HG03025 (cell line): ENCODE measurements around the gene MAML2.
A peak's percentile ranks its signal among the peaks of the same experiment; 100 is the strongest.

ENCODE experiments used
- ATAC-seq: cut with Tn5 transposase; IDR thresholded peaks from one replicate; pipeline ENCODE4 v1.9.1; 2021; ENCODE audit warnings: mild to moderate bottlenecking, moderate library complexity; ENCODE audit not compliant: unreplicated experiment, low FRiP score

Gene MAML2

DNA sequence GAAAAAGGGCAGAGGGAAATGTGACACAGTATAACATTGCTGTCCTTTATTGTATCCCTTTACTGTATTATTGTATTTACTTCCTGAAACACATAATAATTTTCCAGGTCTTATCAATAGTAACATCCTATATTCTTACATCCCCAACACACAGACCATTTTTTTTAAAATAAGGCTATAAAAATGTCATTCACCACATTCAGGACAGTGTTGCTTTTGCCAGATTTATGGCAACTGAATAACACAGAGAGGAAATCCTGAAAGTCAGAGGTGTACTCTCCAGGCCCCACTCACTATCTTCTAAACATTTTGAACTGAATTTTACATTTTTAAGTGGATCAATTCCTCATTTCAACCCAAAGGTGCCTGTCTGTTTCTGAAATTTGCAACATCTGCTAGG lies 314.2 kb downstream of the MAML2 start:
- ATAC-seq = no peak

DNA sequence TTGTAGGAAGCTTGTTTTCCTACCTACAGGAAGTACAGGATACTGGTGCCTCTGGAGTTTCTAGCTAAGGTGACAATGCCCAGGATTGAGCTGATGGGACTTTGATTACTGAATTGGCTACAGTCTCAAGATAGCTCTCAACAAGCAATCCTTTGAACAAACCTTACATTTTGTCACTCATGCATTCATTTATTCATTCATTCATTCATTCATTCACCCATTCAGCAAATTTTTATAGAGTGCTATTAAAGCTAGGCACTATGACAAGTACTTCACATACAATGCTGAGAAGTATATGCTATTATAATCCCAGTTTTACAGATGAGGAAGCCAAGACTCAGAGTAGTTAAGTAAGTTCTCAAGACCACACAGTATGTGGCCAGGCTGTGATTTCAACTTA lies 316.0 kb downstream of the MAML2 start:
- no peak for ATAC-seq

DNA sequence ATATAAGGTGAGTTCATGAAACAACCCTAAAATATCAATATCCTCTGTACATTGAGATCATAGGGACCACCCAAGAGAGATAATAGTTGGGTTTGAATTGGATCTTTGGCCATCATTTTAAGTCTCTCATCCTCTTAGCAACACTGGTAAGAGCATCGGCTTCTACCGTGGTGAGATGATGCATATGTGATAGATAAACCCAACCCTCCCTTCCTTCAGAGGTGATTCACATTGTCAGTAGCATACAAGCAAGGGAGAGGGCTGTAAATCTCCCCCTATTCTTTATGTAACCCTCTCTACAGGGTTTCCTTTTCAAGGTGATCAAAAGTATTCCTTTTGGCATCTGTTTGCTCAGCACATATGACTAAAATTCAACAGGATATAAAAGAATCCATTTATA lies 316.7 kb downstream of the MAML2 start:
- no peak for ATAC-seq

DNA sequence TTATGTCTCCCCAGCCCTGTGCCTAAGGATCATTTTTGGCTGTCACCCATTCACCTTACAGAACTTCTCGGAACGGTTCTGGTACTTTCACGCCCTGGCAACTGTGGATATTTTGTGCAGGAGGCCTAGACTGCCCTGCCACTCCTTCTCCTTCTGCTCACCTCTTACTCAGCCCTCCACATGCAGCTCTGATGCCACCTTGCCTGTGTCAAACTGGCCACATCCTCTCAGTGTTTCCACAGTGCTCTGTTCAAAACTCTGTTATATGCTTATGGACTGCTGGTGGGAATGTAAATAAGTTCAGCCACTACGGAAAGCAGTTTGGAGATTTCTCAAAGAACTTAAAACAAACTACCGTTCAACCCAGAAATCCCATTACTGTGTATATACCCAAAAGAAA lies 318.3 kb downstream of the MAML2 start:
- no peak for ATAC-seq

DNA sequence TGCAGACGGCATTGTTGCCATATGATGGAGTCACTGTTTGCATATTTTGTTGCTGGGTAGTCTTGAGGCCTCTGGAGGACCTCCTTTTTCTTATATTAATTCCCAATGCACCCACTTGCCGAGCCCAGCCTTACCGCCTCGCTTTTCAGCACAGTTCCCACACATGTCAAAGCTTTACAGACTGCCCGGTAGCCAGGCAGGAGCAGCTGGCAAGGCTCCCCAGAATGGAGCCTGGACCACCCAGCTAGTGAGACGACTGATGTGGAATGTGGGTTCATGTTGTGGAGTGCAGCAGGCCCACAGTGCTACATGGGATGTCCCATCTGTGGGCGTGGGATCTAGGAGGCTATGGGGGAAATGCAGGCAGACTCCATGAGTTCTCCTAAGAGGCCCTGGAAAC lies 319.7 kb downstream of the MAML2 start:
- ATAC-seq = no peak

DNA sequence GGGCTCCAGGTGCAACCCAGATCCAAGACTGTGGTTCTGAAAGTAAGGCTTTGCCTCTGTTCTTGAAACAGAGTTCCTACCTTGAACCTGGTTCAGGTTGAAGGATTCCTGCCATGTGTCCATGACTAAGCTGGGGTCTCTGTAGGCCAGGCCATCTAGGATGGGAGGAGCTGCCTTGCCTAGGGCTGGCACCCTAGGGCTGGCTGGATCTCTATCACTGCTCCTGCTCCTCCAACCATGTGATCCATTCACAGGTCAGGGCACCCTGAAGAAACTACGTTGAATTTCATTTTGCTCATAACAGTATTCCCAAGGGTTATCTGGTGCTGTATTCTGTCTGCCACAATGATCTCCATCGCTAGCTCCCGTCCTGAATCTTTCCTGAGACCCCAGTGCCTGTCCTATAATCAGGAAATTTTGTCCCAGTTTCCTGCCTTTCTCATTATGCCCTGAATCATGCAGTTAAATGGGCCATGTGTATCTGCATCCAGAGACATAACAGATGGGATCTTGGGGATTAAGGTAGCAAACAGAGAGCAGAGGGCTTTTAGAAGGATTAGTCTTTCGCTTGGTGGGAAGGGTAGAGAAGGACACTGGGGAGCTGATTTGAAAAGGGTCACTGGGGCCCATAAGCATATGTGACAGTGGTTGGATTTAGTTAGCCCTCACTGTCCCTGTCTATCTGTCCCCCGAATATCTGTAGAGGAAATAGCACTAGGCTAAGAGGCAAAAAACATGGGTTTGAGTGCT lies 320.9 kb downstream of the MAML2 start:
- ATAC-seq = no peak

DNA sequence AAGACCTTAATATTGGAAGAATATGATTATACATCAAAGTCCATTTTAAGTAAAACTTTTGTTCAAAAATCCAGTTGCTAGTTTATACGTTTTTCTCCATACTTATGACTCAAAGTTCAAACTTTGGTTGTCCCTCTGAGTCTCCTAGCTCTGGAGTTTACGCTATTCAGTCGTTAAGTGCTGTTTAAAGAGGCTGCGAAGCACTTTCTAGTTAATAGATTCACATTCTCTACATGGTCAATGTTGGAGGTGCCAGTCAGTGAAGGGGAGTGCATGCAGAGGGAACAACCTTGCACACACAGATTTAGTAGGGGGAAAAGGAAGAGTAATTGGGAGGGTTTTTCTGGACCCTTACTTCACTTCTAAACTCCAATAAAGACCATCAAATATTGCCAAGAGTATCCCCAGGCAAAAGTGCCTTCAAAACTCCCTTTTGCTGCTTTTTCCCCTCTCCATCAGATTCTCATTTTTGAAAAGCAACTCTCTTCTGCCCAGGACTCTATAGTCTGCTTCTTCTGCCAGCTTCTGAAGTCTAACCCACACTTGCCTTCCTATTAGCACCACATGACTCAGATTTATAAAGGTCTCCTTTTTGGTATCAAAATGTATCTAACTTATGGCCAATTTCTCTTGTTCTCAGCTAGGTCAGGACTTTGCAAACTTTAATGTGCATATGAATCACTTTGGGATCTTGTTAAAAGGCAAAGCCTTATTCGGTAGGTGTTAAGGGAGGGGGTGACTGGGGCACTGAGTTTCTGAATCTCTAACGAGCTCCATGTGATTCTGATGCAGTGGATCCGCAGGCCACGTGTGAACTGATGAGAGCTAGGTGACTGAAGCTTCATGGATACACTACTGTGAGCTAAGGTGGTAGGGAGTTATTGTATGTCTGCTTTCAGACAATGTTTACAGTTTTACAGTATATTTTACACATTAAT lies 322.9 kb downstream of the MAML2 start:
- no peak for ATAC-seq

DNA sequence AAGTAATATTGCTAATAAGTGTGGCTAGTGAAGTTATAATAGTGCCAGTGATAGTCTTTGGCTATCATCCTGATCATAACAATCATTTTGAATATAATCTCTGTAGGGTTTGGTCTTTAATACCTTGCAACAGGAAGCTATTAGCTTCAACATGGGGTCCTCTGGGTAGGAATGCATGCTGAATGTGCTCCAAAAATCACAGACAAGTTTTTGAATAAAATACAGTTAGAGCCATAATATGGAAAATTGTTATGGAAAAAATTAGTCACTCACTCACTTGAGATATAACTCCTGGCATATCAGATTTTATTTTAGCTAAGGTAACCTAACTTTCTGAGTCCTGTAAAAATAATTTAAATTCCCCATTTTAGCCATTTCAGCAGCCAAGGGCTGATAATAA lies 323.7 kb downstream of the MAML2 start:
- no peak for ATAC-seq

DNA sequence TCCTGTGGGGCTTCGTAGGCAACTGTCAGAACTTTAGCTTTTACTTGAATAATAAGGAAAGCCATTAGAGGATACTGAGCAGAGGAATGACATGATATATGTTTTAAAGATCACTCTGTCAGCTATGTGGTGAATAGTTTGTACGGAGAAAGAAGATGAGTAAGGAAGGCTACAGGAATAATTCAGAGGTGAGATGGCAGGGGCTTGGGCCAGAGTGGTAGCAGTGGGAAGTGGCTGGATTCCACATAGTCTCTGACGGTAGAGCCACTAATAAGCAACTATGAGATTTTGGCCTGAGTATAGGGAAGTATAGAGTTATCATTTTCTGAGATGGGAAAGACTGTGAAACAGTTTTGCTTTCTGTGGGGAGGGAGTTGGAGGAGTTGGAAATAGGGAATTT lies 325.1 kb downstream of the MAML2 start:
- no peak for ATAC-seq

DNA sequence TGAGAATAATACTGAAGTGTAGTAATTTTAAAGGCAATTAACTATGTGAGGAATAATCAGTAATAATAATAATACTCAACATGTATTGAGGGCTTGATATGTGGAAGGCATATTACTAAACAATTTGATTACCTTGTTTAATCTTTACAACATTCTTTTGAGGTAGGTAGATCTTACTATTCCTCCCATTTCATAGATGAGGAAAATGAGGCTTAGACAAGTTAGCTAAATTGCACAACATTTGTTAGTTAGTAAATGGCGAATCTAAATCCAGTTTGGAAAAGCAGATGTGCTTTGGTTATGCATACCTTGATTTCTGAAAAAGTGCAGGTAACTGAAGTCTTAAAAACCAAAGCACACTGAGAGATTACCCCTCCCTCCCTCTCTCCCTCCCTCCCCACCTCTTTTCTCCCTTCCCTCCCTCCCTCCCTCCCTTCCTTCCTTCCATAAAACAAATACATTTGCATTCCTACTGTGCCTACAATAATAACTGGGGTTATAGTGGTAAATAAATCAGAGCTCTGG lies 326.0 kb downstream of the MAML2 start:
- ATAC-seq = no peak

DNA sequence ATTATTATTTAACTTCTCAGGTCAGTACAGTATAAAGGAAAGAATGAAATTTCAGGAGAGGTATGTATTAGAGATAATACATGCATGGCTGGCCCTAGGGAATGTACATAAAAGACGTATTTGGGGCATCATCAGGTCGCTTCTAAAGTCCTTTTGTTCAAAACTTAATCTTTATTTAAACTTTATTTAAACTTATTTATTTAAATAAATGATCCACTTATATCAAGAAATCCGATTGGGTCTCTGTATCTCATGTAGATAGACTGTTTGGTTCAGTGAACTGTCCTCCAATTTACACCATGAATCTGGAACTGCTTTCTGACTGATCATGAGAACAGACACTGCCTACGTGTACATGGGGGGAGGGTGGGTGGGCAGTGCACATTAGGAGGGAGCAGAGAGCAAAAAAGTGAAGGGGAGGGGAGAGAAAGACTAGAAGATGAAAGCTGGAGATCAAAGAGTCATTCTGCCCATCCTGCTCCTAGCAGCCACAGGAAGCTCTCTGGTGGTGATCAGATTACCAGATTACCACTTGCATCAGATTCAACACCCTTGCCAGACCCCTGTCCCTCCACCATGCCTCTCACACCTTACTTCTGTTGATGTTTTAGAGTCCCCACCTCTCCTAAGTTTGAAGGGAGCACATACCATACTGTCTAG lies 327.0 kb downstream of the MAML2 start:
- ATAC-seq = no peak

DNA sequence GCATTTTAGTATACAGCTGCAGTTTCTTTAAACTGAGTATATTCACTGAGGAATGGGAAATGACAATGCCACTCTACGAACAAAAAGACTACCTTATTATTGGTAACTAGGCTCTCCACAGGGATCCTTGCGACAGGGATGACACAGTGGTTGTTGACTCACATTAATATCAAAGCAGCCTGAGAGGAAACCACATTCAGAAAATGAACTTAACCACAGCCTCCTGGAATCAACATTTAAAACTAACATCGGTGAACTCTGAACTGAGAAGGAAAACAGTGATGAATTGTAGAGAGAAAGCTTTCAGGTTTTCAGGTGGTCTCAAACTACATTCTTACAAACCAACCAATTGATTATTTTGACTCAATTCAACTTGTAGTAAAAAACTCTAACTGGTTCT lies 328.8 kb downstream of the MAML2 start:
- no peak for ATAC-seq

DNA sequence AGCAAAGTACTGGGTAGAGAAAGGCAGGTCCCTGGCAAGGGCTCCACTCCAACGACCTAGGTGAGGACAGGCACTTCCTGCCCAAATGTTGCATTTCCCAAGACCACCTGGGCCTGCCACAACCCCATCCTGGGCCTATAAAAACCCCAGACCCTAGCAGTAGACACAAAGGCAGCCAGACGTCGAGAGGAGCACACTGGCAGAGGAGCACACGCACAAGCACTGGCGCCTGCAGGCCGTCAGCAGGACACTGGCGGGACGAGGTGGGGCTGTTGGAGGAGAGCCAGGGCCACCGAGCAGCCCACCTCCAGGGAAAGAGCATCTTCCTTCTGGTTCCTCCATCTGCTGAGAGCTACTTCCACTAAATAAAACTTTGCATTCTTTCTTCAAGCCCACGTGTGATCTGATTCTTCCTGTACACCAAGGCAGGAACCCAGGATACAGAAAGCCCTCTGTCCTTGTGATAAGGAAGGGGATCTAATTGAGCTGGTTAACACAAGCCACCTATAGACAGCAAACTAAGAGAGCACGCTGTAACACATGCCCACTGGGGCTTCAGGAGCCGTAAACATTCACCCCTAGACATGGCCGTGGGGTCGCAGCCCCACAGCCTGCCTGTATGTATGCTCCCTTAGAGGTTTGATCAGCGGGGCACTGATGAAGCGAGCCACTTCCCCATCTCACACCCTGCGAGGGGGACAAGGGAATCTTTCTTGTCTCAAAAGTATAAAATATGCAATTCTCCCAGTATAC lies 329.4 kb downstream of the MAML2 start:
- ATAC-seq = no peak

DNA sequence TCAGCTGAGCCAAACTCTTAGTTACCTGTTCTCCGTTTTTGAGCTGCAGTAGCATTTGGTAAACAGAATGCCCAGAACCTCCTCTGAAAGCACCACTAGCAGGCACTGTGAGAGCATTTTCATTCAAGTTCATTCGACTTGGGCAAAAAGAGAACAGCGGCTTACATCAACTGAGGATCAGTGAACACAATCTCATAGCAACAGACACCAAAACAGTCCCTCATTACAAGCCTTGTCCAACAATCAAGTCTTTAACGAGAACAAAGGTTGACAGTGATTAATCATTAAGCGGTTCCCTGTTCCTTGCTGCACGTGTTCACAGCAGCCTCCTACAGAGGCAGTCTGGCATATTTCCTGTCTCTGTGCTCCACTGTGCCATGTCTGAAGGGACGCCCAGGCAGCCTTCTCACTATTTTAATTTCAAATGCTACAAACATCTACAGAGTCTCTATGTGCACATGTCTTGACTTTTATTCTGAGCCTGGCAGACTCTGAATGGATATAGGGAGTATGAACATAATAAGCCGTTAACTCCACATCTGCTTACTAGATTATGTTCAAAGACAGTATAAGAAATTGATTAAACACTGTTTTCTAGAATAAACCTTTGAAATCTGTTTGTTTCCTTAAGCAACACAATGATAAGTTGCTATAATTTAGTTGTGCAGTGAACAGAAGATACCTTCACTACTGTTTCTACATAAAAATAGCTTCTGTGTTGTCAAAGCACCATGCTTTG lies 330.7 kb downstream of the MAML2 start:
- ATAC-seq = peak; percentile 84

DNA sequence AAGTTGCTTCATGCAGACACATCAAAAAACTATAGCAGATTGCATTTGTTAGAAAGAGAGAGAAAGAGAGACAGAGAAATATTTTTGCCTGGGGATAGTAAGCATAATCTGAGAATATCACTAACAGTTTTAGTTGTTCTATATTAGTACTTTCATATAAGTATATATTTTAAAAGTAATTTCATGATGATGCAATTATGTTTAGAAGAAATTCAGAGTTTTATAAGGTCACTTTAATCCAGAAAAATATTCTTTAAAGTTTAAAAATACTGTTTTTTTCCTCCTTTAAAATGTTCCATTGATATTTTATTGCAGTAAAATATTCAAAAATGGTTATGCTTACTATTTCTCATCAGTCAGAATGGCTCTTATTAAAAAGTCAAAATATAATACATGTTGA lies 332.3 kb downstream of the MAML2 start:
- ATAC-seq = no peak

DNA sequence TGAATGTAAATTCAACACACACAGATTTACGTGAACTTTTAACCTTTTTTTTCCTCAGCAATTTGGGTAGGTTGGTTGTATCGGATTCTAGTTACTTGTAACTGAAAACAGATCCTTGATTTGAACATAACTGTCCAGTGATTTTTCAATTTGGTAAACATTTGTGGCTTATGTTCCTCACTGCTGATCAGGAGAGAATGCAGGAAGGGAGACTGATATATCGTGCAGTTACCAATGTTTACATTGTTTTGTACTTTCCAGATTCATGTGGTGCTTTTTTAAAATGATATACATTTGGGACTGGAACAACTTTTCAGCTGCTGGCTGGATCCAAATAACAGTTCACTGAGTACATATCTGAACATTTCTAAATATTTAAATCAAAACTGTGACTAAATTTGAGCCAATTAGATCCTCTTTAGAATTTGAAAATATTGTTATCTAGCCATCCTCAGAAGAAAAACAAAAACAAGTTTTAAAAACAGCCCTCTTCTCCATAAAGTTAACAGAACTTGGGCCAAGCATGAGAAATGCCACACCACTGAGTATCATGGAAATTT lies 334.8 kb downstream of the MAML2 start:
- ATAC-seq = no peak

DNA sequence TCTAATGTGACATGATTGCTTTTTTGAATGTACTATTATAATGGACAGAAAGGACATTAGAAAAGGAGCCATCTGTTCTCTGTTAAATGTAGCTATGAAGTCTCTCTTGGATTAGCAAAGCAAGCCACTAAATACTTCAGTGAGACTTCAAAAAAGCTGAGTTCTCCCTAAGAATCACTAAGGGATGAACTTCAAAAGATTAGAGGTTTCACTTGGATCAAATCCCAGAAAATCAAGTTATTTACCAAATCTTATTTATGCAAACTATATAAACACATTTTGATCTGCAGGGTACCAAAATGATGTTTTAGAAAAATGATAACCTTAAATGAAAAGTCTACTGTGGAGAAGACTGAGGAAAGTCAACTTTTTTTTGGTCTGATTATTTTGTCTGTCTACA lies 337.0 kb downstream of the MAML2 start:
- no peak for ATAC-seq

DNA sequence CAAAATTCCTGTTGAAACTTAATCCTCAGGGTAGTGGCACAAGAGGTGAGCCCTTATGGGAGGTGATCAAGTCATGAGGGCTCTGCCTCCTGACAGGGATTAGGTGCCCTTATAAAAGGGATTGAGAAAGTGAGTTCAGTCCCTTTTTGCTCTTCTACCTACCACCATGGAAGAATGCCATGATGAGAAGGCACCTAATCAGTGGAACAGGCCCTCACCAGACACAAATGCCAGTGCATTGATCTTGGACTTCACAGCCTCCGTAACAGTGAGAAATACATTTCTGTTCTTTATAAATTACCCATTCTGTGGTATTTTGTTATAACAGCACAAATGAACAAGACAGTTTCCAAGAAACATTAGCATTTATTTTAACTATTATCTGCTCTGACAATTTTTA lies 338.1 kb downstream of the MAML2 start:
- ATAC-seq = no peak

DNA sequence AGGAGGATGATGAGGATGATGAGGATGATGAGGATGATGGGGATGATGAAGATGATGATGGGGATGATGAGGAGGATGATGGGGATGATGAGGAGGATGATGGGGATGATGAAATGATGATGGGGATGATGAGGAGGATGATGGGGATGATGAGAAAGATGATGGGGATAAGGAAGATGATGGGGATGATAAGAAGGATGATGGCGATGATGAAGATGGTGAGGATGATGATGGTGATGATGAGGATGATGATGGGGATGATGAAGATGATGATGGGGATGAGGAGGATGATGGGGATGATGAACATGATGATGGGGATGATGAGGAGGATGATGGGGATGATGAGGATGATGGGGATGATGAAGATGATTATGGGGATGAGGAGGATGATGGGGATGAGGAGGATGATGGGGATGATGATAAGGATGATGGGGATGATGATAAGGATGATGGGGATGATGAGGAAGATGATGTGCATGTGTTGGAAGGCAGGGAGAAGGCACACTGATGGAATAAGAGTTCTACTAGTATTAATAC lies 340.2 kb downstream of the MAML2 start:
- no peak for ATAC-seq
